ENCODE measurements around the gene TMEM88. TPM values are rescaled to one million over a fixed set of nuclear protein-coding genes. Genes with fewer than 3 reads are reported as not detected.

The TMEM88 gene
- total RNA-seq, 1 donor from 2014 or later: 35.4 TPM

DNA sequence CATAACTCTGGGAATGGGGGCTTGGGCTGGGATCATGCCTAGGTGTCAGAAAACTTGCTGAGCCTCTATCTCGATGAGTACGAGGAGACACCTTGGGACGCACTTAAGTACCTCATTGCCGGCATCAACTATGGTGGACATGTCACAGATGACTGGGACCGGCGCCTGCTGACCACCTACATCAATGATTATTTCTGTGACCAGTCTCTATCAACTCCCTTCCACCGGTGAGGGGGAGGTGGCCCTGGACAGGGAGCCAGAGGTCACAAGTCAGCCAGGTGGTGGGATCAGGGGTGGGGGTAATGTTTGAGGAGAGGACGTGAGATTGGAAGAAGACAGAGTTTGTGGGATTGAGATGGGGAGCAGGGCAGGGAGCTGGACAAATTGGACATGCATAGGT is 24.2 kb upstream of the TMEM88 start:
- no peak for ATAC-seq
- intact Hi-C loops (cut with DNase I): no loop called here
- DNase-seq (ENCODE audit: missing footprints): no peak

DNA sequence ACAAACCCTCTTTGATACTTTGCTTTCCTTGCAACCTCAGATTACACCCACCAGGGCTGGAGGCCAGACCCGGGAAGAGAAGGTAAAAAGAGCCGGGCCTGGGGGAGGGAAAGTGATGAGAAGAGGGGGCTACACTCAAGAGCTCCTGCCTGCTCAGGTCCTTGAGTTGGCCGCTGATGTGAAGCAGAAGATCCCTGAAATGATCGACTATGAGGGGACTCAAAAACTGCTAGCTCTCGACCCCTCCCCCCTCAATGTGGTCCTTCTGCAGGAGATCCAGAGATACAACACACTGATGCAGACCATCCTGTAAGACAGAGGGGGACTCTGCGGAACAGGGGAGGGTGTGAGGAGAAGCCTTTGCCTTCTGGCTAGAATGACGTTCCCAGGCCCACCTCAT is 23.6 kb upstream of the TMEM88 start:
- DNase-seq (ENCODE audit: missing footprints) (no peak), ATAC-seq (no peak)
- intact Hi-C loops (cut with DNase I): no loop called here

GRCh38 chr17:7832431-7832830 is 22.4 kb upstream of the TMEM88 start:
- ATAC-seq: no peak
- intact Hi-C loops (cut with DNase I): no loop called here
- DNase-seq (ENCODE audit: missing footprints): no peak

GRCh38 chr17:7833011-7833794 is 21.7 kb upstream of the TMEM88 start:
- ATAC-seq: no peak
- intact Hi-C loops (cut with DNase I): no loop called here

GRCh38 chr17:7833795-7834541 is 20.9 kb upstream of the TMEM88 start, which contains the start of gene KDM6B:
Gene KDM6B (plus strand): TSS chr17:7834217. CDS start chr17:7845555, 11,338 bp downstream.
- DNase-seq (ENCODE audit: missing footprints) (peak; percentile 98), ATAC-seq (peak; percentile 79)
- intact Hi-C loops (cut with DNase I): no loop called here

More at GRCh38 chr17:7833011-7833794, 21.7 kb upstream of the TMEM88 start:
- no peak for DNase-seq (ENCODE audit: missing footprints)

DNA sequence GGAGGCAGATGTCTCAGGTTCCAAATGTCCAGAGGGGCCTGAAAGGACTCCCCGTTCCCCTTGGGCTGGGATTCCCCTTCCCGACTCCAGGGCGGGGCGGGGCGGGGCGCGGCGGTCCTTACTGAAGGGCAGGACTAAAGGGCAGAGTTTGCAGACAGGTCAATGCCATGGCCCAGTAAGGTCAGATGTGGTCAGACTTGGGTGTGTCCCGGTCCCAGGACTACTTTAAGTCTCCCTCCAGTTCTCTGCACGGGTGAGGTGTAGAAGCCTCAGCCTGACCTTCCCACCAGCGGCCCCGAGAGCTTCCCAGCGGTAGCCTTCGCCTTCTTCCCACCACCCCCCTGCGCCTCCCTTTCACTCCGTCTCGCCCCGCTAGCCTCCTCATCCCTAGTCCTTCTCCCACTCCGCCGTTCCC is 20.3 kb upstream of the TMEM88 start:
- DNase-seq (ENCODE audit: missing footprints) (no peak), ATAC-seq (peak; percentile 32)
- intact Hi-C loops (cut with DNase I): no loop called here

DNA sequence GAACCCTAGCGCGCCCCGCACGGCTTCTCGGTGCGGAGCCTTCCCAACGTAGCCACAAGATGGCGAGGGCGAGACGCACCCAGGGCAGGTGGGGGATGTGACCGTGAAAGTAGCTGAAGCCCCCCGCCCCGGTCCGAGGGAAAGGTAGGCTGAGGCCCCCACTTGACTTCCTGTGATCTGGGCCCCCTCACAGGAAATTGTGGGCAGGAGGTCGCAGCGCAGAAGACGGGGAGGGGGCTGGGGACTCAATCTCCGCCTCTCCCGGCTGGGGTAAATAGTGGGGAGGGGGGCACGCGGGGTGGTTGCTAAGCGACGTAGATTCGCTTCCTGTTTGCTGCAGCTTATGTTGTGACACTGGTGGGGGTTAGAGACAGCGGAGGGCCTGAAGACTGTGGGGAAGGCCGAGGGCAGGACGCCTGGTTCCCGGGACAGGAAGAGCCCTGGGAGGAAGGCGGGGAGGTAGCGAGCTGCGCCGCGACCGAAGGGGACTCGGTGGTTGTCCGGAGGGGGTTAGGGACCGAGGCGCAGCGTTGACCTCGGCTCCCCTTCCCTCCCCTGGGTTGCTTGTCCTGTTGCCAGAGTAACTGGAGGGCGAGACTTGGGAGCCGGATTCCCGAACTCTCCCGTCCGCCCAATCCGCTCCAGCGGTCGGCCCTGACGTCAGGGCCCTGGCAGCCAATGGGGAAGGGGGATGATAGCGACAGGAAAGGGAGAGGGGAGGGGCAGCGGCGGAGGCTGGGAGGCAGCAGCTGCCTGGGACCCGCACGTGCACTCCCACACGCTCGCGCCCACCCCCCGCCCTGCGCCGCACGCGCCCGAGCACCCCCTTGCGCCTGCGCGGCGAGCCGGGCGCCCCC is 19.7 kb upstream of the TMEM88 start:
- intact Hi-C loops (cut with DNase I): loop anchor here (1.0 kb wide), 1 partner anchor 22 kb away; the partner anchor contains the start of gene NAA38
- peak; percentile 77 for ATAC-seq
- peak; percentile 99 for DNase-seq (ENCODE audit: missing footprints)

GRCh38 chr17:7835814-7836595 is 18.9 kb upstream of the TMEM88 start:
- intact Hi-C loops (cut with DNase I): loop anchor here (1.0 to 2.0 kb wide), 2 partner anchors 15 to 21 kb away; partner anchors contain the start of gene NAA38
- ATAC-seq: peak; percentile 50
- peak; percentile 90 for DNase-seq (ENCODE audit: missing footprints)

GRCh38 chr17:7836596-7837407 is 18.1 kb upstream of the TMEM88 start:
- DNase-seq (ENCODE audit: missing footprints): peak; percentile 92
- ATAC-seq: peak; percentile 24
- intact Hi-C loops (cut with DNase I): loop anchor here (2.0 kb wide), 1 partner anchor 14 kb away; no protein-coding TSS in a partner anchor

GRCh38 chr17:7837408-7838088 is 17.3 kb upstream of the TMEM88 start:
- DNase-seq (ENCODE audit: missing footprints): no peak
- ATAC-seq: no peak
- intact Hi-C loops (cut with DNase I): loop anchor here (2.0 kb wide), 1 partner anchor 13 kb away; no protein-coding TSS in a partner anchor

DNA sequence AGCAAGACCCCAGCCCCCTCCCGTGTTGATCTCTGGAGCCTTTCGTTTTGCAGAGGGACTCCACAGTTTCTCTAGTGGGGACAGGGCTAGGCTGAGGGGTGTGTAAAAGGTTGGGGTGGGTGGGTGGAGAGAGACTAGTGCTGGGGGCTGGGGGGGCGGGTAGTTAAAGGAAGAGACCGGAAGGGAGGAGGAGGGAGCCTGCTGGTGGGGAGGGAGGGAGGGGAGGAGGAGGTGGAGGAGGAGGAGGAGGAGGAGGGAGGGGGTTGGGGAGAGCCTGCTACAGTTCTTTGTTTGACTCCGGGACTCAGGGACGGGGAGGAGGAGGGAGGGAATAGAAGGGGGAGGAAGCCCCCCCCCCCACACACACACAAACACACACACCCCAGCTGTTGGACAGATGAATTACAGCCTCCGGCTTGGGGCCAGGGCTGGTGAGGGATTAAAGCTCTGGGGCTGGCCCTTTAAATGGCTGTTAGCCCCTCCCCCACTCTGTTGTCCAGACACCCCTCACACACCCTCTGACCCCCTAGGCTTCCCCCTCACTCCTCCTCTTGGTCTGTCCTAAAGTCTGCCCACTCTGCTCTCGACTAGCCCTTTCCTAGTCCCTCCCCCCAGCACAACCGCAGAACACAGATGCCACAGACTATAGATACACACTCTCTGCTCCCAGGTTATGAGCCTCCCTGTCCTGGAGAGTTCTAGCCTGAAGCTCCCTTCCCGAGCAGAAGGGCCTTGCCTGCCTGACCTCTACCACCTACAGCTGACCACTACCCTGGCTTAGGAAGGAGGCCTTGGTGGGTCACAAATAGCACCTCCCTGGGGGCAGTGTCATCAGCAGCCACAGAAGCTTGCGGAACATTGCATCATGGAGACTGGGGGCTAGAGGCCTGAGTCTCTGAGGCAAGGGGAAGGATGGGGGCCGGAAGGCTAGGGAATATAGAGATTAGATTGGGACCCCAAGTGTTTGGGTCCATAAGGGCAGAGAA is 16.5 kb upstream of the TMEM88 start:
- no peak for DNase-seq (ENCODE audit: missing footprints)

DNA sequence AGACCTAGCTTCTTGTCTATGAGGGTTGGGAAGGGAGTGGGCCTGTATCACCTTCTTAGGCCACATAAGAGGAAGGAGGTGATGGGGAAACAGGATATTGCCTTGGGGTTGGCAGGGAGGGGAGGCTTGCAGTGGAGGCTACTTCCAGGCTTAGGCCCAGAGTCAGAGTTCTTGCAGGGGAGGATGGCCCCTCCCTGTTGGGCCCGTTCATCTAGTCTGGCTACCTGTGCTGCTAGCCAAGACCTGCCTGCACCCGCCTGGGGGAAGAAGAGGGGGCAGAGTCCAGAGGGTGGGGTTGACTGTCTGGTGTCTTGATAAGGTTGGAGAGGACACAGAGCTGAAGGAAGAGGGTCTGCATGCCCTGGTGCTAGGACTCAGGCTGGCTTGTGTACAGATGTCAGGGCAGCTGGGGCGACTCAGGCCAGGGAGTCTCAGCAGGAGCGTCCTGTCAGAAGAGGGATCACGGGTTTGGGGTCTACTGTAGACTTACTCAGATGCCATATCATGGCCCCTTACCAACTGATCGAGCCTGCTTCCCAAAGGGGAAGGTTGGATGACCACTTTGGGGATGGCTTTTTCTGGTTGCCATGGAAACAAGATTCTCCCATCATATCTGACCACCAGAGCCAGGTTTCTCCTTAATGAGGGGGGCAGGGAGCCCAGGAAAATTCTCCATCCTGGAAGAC is 15.5 kb upstream of the TMEM88 start:
- DNase-seq (ENCODE audit: missing footprints) (no peak), ATAC-seq (no peak)
- intact Hi-C loops (cut with DNase I): no loop called here

More for the DNA sequence above, 16.5 kb upstream of the TMEM88 start:
- no peak for ATAC-seq
- intact Hi-C loops (cut with DNase I): no loop called here

GRCh38 chr17:7839876-7840261 is 15.0 kb upstream of the TMEM88 start:
- intact Hi-C loops (cut with DNase I): loop anchor here (5.0 to 10.0 kb wide), 2 partner anchors 355 to 407 kb away; partner anchors contain the start of genes CTC1, PFAS, POLR2A and SLC35G6
- no peak for DNase-seq (ENCODE audit: missing footprints)
- no peak for ATAC-seq

DNA sequence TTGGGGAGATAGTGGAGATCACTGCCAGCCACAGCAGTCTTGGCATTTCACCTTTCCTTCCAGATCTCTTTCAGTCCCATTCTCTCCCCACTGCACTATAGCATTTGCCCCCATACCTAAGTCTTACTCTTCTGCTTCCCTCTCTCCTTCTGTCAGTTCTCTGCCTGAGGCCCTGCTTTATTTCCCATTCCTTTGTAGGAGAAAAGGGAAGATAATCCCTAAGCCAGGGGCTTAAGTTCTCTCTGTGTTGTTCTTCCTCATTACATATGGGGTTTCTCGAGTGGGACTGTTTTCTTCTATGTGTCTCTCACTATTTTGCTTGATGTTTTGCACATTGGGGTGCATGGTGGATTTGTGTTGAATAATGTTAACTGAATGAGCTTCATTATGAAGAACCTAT is 14.4 kb upstream of the TMEM88 start:
- ATAC-seq (no peak), DNase-seq (ENCODE audit: missing footprints) (no peak)
- intact Hi-C loops (cut with DNase I): loop anchor here (5.0 to 10.0 kb wide), 2 partner anchors 356 to 407 kb away; partner anchors contain the start of genes CTC1, PFAS, POLR2A and SLC35G6

GRCh38 chr17:7840875-7841274 is 14.0 kb upstream of the TMEM88 start:
- DNase-seq (ENCODE audit: missing footprints): no peak

More at GRCh38 chr17:7840875-7841274, 14.0 kb upstream of the TMEM88 start:
- no peak for ATAC-seq
- intact Hi-C loops (cut with DNase I): loop anchor here (5.0 to 10.0 kb wide), 2 partner anchors 356 to 406 kb away; partner anchors contain the start of genes CTC1, PFAS, POLR2A and SLC35G6
